ENCODE results near the gene ETV3L.

- TF ChIP-seq, protein P1, sequence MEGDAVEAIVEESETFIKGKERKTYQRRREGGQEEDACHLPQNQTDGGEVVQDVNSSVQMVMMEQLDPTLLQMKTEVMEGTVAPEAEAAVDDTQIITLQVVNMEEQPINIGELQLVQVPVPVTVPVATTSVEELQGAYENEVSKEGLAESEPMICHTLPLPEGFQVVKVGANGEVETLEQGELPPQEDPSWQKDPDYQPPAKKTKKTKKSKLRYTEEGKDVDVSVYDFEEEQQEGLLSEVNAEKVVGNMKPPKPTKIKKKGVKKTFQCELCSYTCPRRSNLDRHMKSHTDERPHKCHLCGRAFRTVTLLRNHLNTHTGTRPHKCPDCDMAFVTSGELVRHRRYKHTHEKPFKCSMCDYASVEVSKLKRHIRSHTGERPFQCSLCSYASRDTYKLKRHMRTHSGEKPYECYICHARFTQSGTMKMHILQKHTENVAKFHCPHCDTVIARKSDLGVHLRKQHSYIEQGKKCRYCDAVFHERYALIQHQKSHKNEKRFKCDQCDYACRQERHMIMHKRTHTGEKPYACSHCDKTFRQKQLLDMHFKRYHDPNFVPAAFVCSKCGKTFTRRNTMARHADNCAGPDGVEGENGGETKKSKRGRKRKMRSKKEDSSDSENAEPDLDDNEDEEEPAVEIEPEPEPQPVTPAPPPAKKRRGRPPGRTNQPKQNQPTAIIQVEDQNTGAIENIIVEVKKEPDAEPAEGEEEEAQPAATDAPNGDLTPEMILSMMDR (IDR thresholded peaks at IDR 0.05), result no peak
- TF ChIP-seq POLR2A (IDR thresholded peaks at IDR 0.05), result no peak
Measured at GRCh38 chr1:157044326-157044725, 55.3 kb downstream of the ETV3L start.

All from testis (tissue), 2 donors.